ENCODE data around the gene C5AR1.

- TF ChIP-seq CTCF (IDR thresholded peaks at IDR 0.05) (no peak), POLR2A (IDR thresholded peaks at IDR 0.05) (no peak), POLR2AphosphoS5 (IDR thresholded peaks at IDR 0.05) (no peak), EP300 (IDR thresholded peaks at IDR 0.05) (no peak)
Measured at GRCh38 chr19:47316513-47316912, 6.9 kb downstream of the C5AR1 start.

All from suprapubic skin (tissue), 4 donors.